ENCODE results near the gene VSTM2L. TPM values are rescaled to one million over a fixed set of nuclear protein-coding genes. Genes with fewer than 3 reads are reported as not detected.

The VSTM2L gene
- total RNA-seq, 3 donors from 2014 or later (not counting 1 experiment from before 2014, with no cell fraction given) = 0.18 TPM; not detected in 2

- no peak overlapping the region for H3K4me3 Mint-ChIP-seq
- H3K27ac Mint-ChIP-seq = no peak overlapping the region
- 89% methylated on average over 12 of the region's 12 CpGs for WGBS (ENCODE audit: insufficient coverage)
Measured at GRCh38 chr20:37878835-37879599, 23.9 kb upstream of the VSTM2L start.

GRCh38 chr20:37879843-37880242 is 23.1 kb upstream of the VSTM2L start:
- intact Hi-C loops (cut with micrococcal nuclease) = no loop called here
- H3K27me3 Mint-ChIP-seq (ENCODE audit: low read depth in 2 of 2) = no peaks in the 10 kb centered on the region

More at GRCh38 chr20:37878835-37879599, 23.9 kb upstream of the VSTM2L start:
- H3K4me3 ChIP-seq (ENCODE audit: low read length) = no peak overlapping the region
- H3K27me3 Mint-ChIP-seq (ENCODE audit: low read depth in 2 of 2) = no peaks in the 10 kb centered on the region
- H3K4me1 ChIP-seq (ENCODE audit: control insufficient read depth, insufficient read depth, low read length) = no peaks in the 10 kb centered on the region
- ATAC-seq (no peak), DNase-seq (no peak)
- no peaks in the 10 kb centered on the region for H3K9me3 ChIP-seq (ENCODE audit: control insufficient read depth, insufficient read depth, low read length)
- H3K27ac ChIP-seq (ENCODE audit: low read length) = no peak overlapping the region
- intact Hi-C loops (cut with micrococcal nuclease) = no loop called here
- H3K9me3 Mint-ChIP-seq = no peaks in the 10 kb centered on the region
- H3K27me3 ChIP-seq (ENCODE audit: control insufficient read depth, insufficient read depth, low read length) = no peaks in the 10 kb centered on the region
- H3K36me3 Mint-ChIP-seq = no peaks in the 10 kb centered on the region
- peaks cover 3% of the 10 kb centered on the region for H3K36me3 ChIP-seq (ENCODE audit: control insufficient read depth, insufficient read depth, low read length)
- no peak for TF ChIP-seq CTCF (IDR thresholded peaks at IDR 0.05)
- H3K4me1 Mint-ChIP-seq = no peaks in the 10 kb centered on the region

DNA sequence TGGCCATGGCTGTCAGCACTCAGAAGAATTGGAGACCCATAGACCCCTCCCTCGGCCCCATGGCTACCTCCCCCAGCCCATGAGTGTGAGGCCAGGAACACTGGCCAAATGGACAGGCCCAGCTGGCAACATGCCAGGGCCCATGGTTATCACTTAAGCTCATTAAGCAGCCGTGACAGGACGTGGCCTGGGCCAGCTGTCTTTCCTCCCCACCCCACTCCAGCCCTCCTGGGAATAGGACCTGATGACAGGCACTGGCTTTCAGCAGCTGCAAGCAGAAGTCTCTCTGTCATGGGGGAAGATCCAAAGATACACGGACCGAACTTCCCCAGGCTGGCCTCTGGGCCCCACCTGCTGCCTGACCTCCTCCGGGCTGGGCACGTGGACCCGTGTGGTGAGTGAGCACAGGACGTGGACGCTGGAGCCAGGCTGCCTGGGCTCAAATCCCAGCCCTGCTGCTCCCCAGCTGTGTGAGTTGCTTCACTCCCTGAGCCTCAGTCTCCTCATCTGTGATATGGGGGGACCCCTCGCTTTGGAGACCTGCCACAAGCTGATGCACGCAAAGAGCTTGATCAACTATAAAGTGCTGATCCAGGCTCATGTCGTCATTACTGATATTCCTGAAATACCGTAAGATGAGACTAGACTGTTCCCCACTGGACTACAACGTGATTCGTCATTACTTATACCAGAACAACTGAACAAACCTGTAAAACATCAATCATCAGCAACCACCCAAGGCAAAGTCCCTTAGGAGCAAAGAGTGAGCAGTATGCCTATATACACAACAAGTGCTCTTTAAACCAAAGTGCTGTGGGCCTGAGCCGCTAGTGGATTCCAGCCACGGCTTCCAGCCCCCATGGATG is 22.0 kb upstream of the VSTM2L start:
- Mint-ChIP-seq H3K4me1 (no peaks in the 10 kb centered on the region), H3K27ac (no peak overlapping the region), H3K27me3 (ENCODE audit: low read depth in 2 of 2) (no peaks in the 10 kb centered on the region), H3K9me3 (no peaks in the 10 kb centered on the region), H3K4me3 (no peak overlapping the region), H3K36me3 (no peaks in the 10 kb centered on the region)
- no peaks in the 10 kb centered on the region for H3K36me3 ChIP-seq (ENCODE audit: control insufficient read depth, insufficient read depth, low read length)
- no peaks in the 10 kb centered on the region for H3K9me3 ChIP-seq (ENCODE audit: control insufficient read depth, insufficient read depth, low read length)
- ATAC-seq (no peak), DNase-seq (no peak)
- 79% methylated on average over 18 of the region's 18 CpGs for WGBS (ENCODE audit: insufficient coverage)
- intact Hi-C loops (cut with micrococcal nuclease) = no loop called here
- no peaks in the 10 kb centered on the region for H3K27me3 ChIP-seq (ENCODE audit: control insufficient read depth, insufficient read depth, low read length)
- no peak overlapping the region for H3K27ac ChIP-seq (ENCODE audit: low read length)
- H3K4me3 ChIP-seq (ENCODE audit: low read length) = no peak overlapping the region
- H3K4me1 ChIP-seq (ENCODE audit: control insufficient read depth, insufficient read depth, low read length) = no peaks in the 10 kb centered on the region
- no peak for TF ChIP-seq CTCF (IDR thresholded peaks at IDR 0.05)

More at GRCh38 chr20:37879843-37880242, 23.1 kb upstream of the VSTM2L start:
- no peak for ATAC-seq
- Histone ChIP-seq H3K9me3 (ENCODE audit: control insufficient read depth, insufficient read depth, low read length) (no peaks in the 10 kb centered on the region), H3K27ac (ENCODE audit: low read length) (no peak overlapping the region), H3K4me3 (ENCODE audit: low read length) (no peak overlapping the region), H3K27me3 (ENCODE audit: control insufficient read depth, insufficient read depth, low read length) (no peaks in the 10 kb centered on the region), H3K4me1 (ENCODE audit: control insufficient read depth, insufficient read depth, low read length) (no peaks in the 10 kb centered on the region), H3K36me3 (ENCODE audit: control insufficient read depth, insufficient read depth, low read length) (peaks cover under 1% of the 10 kb centered on the region)
- Mint-ChIP-seq H3K4me1 (no peaks in the 10 kb centered on the region), H3K27ac (no peak overlapping the region), H3K9me3 (no peaks in the 10 kb centered on the region), H3K36me3 (no peaks in the 10 kb centered on the region), H3K4me3 (no peak overlapping the region)
- no peak for DNase-seq
- 100% methylated on average over 1 of the region's 1 CpG for WGBS (ENCODE audit: insufficient coverage)
- no peak for TF ChIP-seq CTCF (IDR thresholded peaks at IDR 0.05)
